Left renal pelvis (tissue), 4 donors: ENCODE results near the gene CEBPG. TPM values are rescaled to one million over a fixed set of nuclear protein-coding genes. Genes with fewer than 3 reads are reported as not detected.
A peak's percentile ranks its signal among the peaks of the same experiment; 100 is the strongest.

Experiments
- DNase-seq, 4 donors: peaks; one replicate each; pipeline ENCODE4 v3.0.0-alpha.2; 2013; ENCODE audit warnings: low read depth in 4 of 4, low spot score in 3 of 4
- polyA plus RNA-seq, 4 donors: library from polyadenylated mRNA; unstranded; fragments of 120-200 nt; gene quantifications; one replicate each; pipeline ENCODE4 v1.2.1, GENCODE V29; 2013; ENCODE audit not compliant: insufficient read length in 4 of 4

CEBPG gene
- polyA plus RNA-seq, 4 donors: 19.2 to 28.6 (median 23.2) TPM

DNA sequence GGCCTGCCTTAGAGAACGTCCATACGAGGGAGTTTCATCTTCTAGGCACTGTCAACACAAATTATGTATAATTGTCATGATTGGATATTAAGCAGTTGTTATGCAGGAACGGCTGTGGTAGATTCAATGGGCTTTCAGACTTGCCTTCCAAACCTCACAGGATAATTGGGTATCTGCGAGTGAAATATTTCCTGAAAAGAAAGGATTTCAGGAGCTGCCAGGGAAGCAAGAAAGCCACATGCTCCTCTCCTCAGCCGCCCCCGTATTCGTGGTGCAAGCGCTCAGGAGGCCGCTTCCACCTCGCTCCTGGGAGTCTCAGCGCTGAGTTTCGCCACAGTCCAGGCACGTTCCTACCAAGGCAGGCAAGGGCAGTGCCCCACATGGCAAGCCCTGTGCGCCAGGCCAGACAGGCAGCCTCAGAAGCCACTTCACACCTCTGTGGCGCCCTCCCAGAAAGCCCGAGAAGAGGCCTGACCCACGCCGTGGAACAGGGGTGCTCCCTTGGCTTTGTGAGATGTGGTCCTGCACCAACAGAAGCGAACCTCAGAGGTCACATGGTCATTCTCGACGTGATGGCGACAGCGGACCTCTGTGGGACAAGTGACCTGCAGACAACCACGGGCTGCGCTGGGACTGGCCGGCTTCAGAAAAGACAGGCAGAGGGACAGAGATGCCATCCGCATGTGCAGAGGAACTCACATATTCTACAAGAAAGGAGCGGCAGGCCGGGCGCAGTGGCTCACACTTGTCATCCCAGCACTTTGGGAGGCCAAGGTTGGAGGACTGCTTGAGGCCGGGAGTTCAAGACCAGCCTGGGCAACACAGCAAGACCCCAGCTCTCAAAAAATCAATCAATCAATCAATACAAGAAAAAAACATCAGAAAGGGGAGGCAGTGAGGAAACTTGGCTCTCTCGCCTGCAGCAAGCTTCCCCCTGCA lies 41.4 kb downstream of the CEBPG start:
- DNase-seq: no peak

DNA sequence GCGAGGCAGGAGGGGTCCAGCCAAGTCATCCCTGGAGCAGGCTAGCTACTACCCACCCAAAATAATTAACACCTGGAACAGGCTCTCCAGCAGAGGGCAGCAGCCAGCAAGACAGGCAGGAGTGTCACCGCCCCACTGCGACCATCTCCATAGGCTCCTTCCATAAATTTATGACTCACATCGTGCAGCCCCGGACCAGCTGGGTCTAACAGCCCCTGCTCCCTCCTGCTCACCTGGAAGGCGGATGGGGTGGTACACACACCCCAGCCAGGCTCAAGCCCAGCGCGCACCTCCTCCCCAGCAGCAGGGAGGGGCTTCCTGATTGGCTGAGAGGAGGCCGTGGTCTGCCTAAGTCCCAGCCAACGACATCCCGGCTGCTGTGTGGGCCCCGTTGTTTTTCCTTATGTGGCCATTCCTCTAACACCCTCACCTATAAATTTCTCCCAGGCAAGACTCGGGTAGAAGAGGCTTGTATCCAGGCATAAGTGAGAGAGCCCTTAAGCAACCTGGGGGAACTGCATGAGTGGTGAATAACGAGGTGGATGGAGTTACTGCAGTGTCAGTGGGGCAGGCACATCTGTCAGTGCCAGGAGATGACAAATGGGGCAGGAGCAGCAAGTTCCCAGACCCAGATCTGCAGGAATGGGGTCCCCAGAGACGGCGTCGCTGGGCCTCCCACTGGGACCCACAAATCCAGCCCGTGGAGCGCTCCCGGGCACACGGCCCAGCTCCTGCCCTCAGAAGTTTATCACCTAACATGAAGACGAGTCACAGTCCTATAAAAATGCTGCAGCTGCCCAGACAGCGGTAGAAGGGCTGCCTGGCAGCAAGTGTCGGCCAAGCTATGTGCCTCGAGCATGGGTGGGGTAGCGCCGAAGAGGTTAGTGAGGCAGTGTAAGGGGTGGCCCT lies 43.1 kb downstream of the CEBPG start:
- no peak for DNase-seq

DNA sequence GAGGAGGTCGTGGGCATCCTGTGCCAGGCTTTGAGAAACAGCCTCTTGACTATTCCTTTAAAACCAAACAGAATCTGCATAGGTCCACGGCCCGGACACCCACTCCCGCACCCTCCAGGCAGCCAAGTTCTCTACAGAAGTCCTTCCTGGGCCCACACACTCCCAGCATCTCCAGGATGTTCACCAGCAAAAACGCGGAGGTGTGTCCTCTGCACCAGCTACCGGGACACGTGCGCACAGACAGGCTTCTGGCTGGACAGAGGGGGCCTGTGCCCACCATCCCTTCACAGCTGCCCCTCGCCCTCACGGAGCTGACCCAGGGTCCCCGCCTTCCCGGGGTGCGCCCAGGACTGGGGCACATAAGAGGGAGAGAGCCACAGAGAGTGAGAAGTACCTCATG lies 44.2 kb downstream of the CEBPG start:
- no peak for DNase-seq

GRCh38 chr19:33418461-33418860 lies 45.0 kb downstream of the CEBPG start:
- DNase-seq: no peak

DNA sequence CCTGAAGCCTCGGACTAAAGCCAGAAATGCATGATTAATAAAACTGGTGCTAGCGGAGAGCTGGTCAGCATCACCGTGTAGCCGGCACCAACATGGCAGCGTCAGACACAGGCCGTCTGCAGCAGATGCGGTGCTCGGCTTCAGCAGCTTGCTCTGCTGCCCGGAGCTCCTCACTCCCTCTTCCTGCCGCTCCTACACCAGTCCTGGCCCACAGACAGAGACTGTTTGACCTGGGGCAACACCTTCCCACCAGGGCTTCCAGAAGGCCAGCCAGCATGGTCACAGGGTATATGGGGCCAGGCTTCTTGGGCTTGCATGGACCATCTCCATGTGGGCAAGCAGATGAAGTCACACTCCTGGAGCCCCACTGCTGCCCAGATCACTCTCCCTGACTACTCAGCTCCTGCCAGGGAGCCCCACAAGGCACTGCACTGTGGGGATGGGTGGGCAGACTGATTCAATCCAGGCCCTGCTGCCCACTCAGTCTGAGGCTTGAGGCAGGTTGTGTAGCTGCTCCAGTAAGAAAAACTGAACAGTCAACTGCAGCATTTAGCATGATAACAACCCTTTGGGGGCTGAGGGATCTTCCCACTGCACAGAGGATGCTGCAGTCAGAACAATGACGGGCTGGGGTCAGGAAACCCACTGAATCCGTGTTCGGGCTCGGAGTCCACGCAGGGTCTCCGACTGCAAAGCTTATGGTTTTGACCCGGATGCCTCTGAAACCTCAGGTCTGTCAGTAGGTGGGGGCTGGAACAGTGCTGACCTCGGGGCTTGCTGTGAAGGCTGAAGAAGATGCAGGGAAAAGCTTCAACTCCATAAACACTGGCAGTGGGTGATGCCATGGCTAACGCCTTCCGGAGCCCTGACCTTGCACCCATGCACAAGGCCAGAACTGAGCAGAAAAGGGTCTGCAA lies 45.6 kb downstream of the CEBPG start:
- DNase-seq: no peak

DNA sequence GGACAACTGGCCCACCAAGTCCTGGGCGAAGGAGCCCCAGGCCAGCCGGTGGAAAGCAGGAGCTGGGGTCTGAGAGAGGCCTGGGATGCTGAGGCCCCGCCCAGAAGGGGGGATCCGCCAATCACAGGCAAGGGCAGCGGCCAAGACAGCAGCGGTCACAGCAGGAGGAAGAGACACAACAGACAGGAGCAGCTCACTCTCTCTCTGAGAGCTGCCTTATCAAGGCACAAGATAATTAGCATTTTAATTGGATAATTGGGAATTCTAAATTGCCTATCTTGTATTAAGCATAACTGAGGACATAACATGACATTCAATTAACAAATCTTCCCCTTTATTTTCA lies 46.2 kb downstream of the CEBPG start:
- no peak for DNase-seq

DNA sequence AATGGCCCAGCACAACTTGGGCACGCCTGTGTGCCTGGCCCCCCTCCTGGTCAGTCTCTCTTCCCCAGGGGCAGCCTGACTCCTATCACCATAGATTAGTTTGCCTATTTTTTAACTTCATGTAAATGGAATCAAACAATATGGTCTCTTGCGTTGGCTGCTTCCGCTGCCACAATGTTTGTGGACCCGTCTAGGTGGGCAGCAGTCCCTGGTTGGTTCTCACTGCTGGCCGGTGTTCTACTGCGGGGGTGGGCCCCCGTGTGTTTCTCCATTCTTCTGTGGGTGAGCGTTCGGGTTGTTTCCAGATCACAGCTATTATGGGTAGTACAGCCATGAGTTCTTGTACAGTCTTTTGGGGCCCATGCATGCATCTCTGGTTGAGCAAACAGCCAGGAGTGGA lies 47.3 kb downstream of the CEBPG start:
- no peak for DNase-seq

GRCh38 chr19:33421368-33421767 lies 47.9 kb downstream of the CEBPG start:
- no peak for DNase-seq

DNA sequence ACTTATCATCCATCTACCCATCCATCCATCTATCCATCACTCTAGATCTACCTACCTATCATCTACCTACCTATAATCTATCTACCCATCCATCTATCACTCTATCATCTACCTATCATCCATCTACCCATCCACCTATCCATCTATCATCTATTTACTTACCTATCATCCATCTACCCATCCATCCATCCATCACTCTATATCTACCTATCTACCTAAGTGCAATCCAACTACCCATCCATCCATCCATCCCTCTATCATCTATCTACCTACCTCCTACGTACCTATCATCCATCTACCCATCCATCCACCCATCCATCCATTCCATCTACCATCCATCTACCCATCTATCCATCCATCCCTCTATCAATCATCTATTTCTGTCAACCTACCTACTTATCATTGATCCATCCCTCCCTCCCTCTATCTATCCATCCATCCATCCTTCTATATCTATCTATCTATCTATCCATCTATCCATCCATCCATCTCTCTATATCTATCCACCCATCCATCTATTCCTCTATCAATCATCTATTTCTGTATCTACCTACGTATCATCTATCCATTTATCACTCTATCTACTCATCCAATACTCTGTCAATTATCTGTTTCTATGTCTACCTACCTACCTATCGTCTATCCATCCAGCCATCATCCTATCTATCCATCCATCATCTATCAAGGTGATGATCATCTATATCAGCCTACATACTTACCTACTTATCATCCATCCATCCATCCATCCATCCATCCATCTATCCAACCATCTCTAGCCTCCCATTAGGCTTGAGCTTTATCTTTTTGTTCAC lies 49.1 kb downstream of the CEBPG start:
- no peak for DNase-seq

DNA sequence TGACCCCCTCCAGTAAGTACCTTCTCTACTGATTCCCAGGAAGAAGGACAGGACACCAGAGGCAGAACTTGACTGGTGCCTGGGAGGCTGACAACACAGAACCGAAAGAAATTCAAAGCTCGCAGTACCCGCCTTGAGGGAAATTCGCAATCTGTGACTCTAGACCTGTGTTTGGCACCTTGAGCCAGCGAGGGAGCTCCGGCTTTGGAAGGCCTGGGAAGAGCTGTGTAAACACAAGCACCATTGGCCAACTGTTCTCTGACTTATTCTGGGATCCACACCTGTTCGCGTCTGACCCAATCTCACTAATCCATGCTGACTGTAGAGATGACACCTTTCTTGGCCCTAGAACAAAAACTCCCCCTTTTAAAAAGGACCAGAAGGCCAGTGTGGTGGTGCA lies 50.7 kb downstream of the CEBPG start:
- no peak for DNase-seq

GRCh38 chr19:33426621-33427361 lies 53.3 kb downstream of the CEBPG start:
- DNase-seq: peak in 2 of 4 donors; percentile 33 to 51

DNA sequence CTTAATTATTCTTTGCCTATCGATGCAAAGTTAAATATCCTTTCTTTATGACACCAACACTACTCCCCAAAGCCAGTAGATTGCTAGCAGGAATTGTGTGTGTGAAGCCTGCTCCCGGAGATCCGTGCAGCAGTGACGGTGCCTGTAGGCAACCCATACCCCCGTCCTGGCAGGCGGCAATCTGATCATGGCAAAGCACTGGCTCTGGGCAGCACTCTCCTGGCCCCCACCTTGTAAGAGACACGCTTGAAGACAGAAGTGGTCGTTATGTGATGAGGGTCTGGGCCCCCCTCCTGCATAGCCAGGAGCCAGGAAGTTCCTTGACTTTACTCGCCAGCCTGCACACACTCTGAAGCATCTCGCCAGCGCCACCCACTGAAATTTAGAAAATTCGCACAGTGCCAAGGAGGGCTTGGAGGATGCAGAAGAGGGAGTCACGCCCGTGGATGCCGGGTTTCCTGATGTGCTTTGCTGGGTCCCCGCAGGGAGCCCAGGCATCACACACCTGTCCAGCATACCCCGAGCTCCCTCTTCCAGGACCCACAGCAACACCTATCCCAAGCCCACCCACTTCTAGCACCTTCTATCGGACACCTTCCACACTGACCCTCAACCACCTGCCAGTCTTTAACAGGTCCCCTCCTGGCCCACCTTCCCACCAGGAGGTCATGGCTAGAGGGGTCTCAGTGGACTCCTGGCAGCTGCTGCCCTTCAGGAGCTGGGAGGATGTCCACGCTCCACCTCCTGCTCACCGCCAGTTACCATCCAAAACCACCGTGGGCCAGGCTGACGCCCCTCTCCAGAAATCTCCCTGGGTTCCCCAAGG lies 54.5 kb downstream of the CEBPG start:
- DNase-seq: no peak

DNA sequence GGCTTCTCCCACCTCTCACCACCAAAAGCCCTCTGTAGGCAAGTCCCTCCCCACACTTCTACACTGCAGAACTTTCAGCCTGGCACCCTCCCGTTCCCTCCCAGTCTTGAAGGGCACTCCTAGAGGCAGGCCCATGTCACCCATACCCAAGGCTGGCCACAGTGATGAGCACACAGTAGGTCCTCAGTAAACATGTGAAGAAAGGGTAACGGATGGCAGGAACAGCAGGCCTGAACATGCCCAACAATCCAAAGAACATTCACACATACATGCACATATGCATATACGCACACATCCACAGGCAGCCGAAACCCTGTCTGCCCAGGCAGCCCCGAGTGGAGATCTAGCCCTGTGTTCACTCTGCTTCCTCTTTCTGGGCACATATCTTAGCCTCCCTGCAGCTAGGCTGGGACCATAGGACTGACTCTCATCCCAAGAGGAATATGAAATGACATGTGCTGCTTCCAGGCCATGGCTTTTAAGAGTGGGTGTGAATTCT lies 55.2 kb downstream of the CEBPG start:
- no peak for DNase-seq

GRCh38 chr19:33429891-33430673 lies 56.6 kb downstream of the CEBPG start:
- DNase-seq: no peak

DNA sequence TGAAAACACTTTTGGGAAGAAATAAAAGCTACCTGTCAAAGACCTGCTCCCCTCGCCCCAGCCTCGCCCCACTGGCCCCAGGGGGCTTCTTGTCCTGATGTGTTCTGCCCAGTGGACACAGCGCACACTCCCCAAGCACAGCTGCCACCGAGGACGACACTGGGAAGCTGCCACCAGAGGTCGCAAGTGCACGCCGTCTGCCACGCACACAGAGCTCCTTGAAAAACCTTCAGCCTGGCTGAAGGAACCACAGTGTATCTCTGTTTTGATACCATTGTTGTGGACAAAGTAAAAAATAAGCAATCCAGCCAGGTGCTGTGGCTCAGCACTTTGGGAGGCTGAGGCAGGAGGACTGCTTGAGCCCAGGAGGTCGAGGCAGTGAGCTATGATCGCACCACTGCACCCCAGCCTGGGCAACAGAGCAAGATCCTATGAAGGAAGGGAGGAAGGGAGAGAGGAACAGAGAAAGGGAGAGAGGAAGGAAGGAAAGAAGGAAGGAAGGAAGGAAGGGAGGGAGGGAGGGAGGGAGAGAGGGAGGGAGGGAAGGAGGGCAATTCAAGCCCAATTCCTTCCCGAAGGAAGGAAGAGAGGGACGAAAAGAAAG lies 57.3 kb downstream of the CEBPG start:
- DNase-seq: peak in 2 of 4 donors; percentile 48 to 56

DNA sequence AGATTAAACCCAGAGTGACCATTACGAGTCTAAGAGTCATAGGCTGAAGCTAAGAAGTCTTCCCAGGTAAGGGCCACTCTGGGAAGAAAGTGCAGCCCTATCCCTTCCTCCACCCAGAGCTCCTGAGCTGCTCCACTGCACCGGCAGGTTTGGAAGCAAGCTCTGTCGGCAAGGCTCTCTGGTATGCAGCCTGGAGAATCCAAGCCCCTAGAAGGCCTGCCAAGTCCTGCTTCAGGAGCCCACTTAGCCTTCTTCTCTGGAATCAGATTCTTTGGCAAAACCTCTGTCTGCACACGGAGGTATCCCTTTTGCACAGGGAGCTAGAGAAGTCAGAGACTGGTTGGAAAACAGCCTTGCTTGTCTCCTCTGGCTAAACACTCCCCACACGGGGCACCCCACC lies 58.5 kb downstream of the CEBPG start:
- DNase-seq: no peak
